Neural progenitor cell (in vitro differentiated cells): Measurements from ENCODE around the gene PI16.

Experiments
- EZH2phosphoT487 ChIP-seq: fragments of 200-600 bp; sonication (generic); IDR thresholded peaks from 2 replicates; pipeline ENCODE4 v1.6.1; 2017; ENCODE audit warnings: antibody characterized with exemption
- TF ChIP-seq, protein P1 (sequence below): fragments of 200-600 bp; sonication (generic); IDR thresholded peaks from 2 replicates; pipeline ENCODE4 v1.5.1; 2017; ENCODE audit warnings: antibody characterized with exemption, mild to moderate bottlenecking

DNA sequence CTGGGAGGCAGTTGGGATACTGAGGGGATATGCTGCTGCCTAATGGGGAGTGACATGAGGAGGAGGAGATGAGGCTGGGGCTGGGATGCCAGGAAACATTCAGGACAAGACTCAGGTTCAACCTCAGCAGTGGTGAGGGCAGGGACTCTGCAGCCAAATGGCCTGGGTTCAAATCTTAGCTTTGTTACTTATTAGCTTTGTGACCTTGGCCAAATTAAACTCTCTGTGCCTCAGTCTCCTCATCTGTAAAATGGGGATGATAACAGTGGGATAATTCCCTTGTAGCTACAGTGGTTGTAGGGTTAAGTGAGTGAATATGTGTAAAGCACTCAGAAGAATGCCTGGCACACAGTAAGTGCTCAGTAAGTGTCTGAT lies 1.9 kb downstream of the PI16 start:
- TF ChIP-seq, protein P1, sequence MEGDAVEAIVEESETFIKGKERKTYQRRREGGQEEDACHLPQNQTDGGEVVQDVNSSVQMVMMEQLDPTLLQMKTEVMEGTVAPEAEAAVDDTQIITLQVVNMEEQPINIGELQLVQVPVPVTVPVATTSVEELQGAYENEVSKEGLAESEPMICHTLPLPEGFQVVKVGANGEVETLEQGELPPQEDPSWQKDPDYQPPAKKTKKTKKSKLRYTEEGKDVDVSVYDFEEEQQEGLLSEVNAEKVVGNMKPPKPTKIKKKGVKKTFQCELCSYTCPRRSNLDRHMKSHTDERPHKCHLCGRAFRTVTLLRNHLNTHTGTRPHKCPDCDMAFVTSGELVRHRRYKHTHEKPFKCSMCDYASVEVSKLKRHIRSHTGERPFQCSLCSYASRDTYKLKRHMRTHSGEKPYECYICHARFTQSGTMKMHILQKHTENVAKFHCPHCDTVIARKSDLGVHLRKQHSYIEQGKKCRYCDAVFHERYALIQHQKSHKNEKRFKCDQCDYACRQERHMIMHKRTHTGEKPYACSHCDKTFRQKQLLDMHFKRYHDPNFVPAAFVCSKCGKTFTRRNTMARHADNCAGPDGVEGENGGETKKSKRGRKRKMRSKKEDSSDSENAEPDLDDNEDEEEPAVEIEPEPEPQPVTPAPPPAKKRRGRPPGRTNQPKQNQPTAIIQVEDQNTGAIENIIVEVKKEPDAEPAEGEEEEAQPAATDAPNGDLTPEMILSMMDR: no peak
- no peak for TF ChIP-seq EZH2phosphoT487
